HepG2 (cell line): ENCODE measurements around the gene P3H4. TPM values are rescaled to one million over a fixed set of nuclear protein-coding genes. Genes with fewer than 3 reads are reported as not detected.

Source experiments
- CBFB ChIP-seq: sonication (generic); formaldehyde crosslinking; IDR thresholded peaks from 2 replicates; pipeline ENCODE4 v1.4.0; 2020; ENCODE audit warnings: missing genetic modification reagents
- ELK4 ChIP-seq: sonication (generic); formaldehyde crosslinking; IDR thresholded peaks from 2 replicates; pipeline ENCODE4 v1.9.0; 2021; ENCODE audit warnings: missing genetic modification reagents, borderline replicate concordance
- FOXA3 ChIP-seq: IDR thresholded peaks from 2 replicates; pipeline ENCODE4 v1.6.1; 2016; ENCODE audit warnings: missing genetic modification reagents, missing compliant biosample characterization
- HNF4G ChIP-seq, 2 experiments: sonication (generic) in 1 of 2; formaldehyde crosslinking in 1 of 2; IDR thresholded peaks; 2 replicates each; pipeline versions ENCODE4 v1.4.0 to v1.6.1; 2011 to 2020; ENCODE audit warnings: borderline replicate concordance in 2 of 2, low read depth in 2 of 2, mild to moderate bottlenecking in 2 of 2, low read length in 1 of 2, missing genetic modification reagents in 1 of 2, moderate library complexity in 1 of 2
- IRF1 ChIP-seq: sonication (generic); formaldehyde crosslinking; IDR thresholded peaks from 2 replicates; pipeline ENCODE4 v1.4.0; 2020; ENCODE audit warnings: low read depth, mild to moderate bottlenecking, missing genetic modification reagents
- JDP2 ChIP-seq: sonication (generic); formaldehyde crosslinking; IDR thresholded peaks from 2 replicates; pipeline ENCODE4 v1.8.1; 2022; ENCODE audit warnings: missing genetic modification reagents, borderline replicate concordance
- MBD4 ChIP-seq: IDR thresholded peaks from 2 replicates; pipeline ENCODE4 v1.6.1; 2012; ENCODE audit warnings: low read length, inconsistent platforms, borderline replicate concordance
- RBM39 ChIP-seq: fragments of 200-400 bp; formaldehyde crosslinking; IDR thresholded peaks from one replicate; pipeline ENCODE4 v1.6.1; 2018; ENCODE audit warnings: antibody characterized with exemption, mild to moderate bottlenecking, low read depth, low read length; ENCODE audit not compliant: poor library complexity, severe bottlenecking
- SMYD3 ChIP-seq: sonication (generic); formaldehyde crosslinking; IDR thresholded peaks from 2 replicates; pipeline ENCODE4 v1.8.1; 2023; ENCODE audit warnings: mild to moderate bottlenecking, missing genetic modification reagents
- TFDP2 ChIP-seq: sonication (generic); formaldehyde crosslinking; IDR thresholded peaks from 2 replicates; pipeline ENCODE4 v1.4.0; 2020; ENCODE audit warnings: missing genetic modification reagents
- TOPORS ChIP-seq: sonication (generic); formaldehyde crosslinking; IDR thresholded peaks from 2 replicates; pipeline ENCODE4 v1.8.0; 2023; ENCODE audit warnings: mild to moderate bottlenecking, missing genetic modification reagents
- WIZ ChIP-seq: sonication (generic); formaldehyde crosslinking; IDR thresholded peaks from 2 replicates; pipeline ENCODE4 v1.5.1; 2020; ENCODE audit warnings: mild to moderate bottlenecking, missing genetic modification reagents
- ZC3H13 ChIP-seq: sonication (generic); formaldehyde crosslinking; IDR thresholded peaks from 2 replicates; pipeline ENCODE4 v1.8.1; 2023; ENCODE audit warnings: mild to moderate bottlenecking, missing genetic modification reagents, moderate library complexity
- ZMAT3 ChIP-seq: sonication (generic); formaldehyde crosslinking; conservative IDR thresholded peaks from 2 replicates; pipeline ENCODE4 v1.7.0; 2021; ENCODE audit warnings: missing genetic modification reagents
- ZNF10 ChIP-seq: sonication (generic); formaldehyde crosslinking; IDR thresholded peaks from 2 replicates; pipeline ENCODE4 v1.4.0; 2020; ENCODE audit warnings: mild to moderate bottlenecking, low read depth, missing genetic modification reagents, borderline replicate concordance
- ZNF24 ChIP-seq: fragments of 450-650 bp; IDR thresholded peaks from 2 replicates; pipeline ENCODE4 v1.6.1; 2017; ENCODE audit warnings: antibody characterized with exemption, mild to moderate bottlenecking
- ZNF33B ChIP-seq: sonication (generic); formaldehyde crosslinking; IDR thresholded peaks from 2 replicates; pipeline ENCODE4 v1.5.1; 2020; ENCODE audit warnings: mild to moderate bottlenecking, missing genetic modification reagents
- ZNF354B ChIP-seq: sonication (generic); formaldehyde crosslinking; IDR thresholded peaks from 2 replicates; pipeline ENCODE4 v1.8.0; 2022; ENCODE audit warnings: mild to moderate bottlenecking, missing genetic modification reagents
- ZNF547 ChIP-seq: sonication (generic); formaldehyde crosslinking; IDR thresholded peaks from 2 replicates; pipeline ENCODE4 v1.5.1; 2020; ENCODE audit warnings: mild to moderate bottlenecking, missing genetic modification reagents
- ZNF724P ChIP-seq: sonication (generic); formaldehyde crosslinking; IDR thresholded peaks from 2 replicates; pipeline ENCODE4 v1.8.0; 2022; ENCODE audit warnings: missing genetic modification reagents, borderline replicate concordance
- ZNF773 ChIP-seq: sonication (generic); formaldehyde crosslinking; IDR thresholded peaks from 2 replicates; pipeline ENCODE4 v1.4.0; 2020; ENCODE audit warnings: missing genetic modification reagents, borderline replicate concordance
- ZNF788 ChIP-seq: sonication (generic); formaldehyde crosslinking; IDR thresholded peaks from 2 replicates; pipeline ENCODE4 v1.5.0; 2020; ENCODE audit warnings: mild to moderate bottlenecking, missing genetic modification reagents, borderline replicate concordance
- polyA plus RNA-seq, 8 experiments: library from polyadenylated mRNA; depleted of rRNA in 3 of 8; stranded (reverse) in 7 of 8; unstranded in 1 of 8; fragments of >200 nt; fragmentation: Illumina TruSeq in 4 of 8; extraction: Trizol in 4 of 8; gene quantifications; 2 replicates each; pipeline versions ENCODE4 v1.2.1 to v1.2.3, GENCODE V29; 2011 to 2016; ENCODE audit warnings: low read depth in 4 of 8, missing spikeins in 1 of 8, mixed read lengths in 1 of 8; ENCODE audit not compliant: insufficient read depth in 1 of 8
- total RNA-seq, 5 experiments: library from RNA; depleted of rRNA; stranded (reverse); fragments of >200 nt; fragmentation: Illumina TruSeq; extraction: Trizol; gene quantifications; 2 replicates each; pipeline ENCODE4 v1.2.3, GENCODE V29; 2016; ENCODE audit warnings: low read depth in 1 of 5
- TF ChIP-seq, protein P1 (sequence below): sonication (generic); formaldehyde crosslinking; IDR thresholded peaks from 2 replicates; pipeline ENCODE4 v1.8.1; 2022; ENCODE audit warnings: mild to moderate bottlenecking, missing genetic modification reagents
- TF ChIP-seq, protein P2 (sequence below): sonication (generic); formaldehyde crosslinking; IDR thresholded peaks from 2 replicates; pipeline ENCODE4 v1.4.0; 2020; ENCODE audit warnings: missing genetic modification reagents

Gene P3H4
- total and polyA plus RNA-seq, 2 of the 13 experiments (the other 11 are each of a cell fraction or from before 2014, with no cell fraction given): 37.1 to 50.6 TPM

DNA sequence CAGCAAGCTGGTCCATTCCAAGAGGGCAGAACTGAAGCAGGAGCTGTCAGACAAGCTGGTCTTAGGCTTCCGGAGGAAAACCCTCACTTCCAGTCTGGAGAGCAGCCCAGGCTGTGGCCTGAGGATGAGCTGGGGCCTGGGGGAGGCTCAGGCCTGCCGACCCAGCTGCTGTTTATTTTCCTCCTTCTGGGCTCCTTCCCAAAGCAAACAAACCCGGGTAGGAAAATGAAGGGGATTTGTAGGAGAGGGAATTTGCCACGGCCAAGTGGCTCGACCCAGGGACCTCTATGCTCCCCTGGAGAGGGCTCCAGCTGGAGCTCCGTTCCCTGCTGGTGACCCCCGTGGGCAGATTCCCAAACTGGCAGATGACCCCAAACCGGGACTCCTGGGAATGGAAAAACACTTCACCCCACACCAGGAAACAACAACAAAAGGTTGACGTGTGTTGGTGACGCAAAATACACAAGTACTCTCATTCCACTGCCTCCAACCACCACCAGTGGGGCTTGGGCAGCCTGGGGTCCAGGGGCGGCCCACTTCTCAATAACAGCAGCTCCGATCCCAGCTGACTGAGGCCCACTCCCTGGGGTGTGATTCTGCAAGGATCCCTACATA lies 34.1 kb downstream of the P3H4 start (continued):
- no peak for TF ChIP-seq TFDP2 (CRISPR knock-in tag)
- TF ChIP-seq RBM39: peak; percentile 81
- TF ChIP-seq TOPORS (CRISPR knock-in tag): no peak
- no peak for TF ChIP-seq SMYD3 (CRISPR knock-in tag)
- TF ChIP-seq, protein P1, sequence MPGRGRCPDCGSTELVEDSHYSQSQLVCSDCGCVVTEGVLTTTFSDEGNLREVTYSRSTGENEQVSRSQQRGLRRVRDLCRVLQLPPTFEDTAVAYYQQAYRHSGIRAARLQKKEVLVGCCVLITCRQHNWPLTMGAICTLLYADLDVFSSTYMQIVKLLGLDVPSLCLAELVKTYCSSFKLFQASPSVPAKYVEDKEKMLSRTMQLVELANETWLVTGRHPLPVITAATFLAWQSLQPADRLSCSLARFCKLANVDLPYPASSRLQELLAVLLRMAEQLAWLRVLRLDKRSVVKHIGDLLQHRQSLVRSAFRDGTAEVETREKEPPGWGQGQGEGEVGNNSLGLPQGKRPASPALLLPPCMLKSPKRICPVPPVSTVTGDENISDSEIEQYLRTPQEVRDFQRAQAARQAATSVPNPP (CRISPR knock-in tag): no peak
- TF ChIP-seq ZNF547: peak; percentile 74; the same call in 1 of the 2 replicates
- no peak for TF ChIP-seq WIZ
- TF ChIP-seq ZNF773: no peak
- no peak for TF ChIP-seq ZNF10
- peak; percentile 48; the same call in 1 of the 2 replicates for TF ChIP-seq ZNF724P (CRISPR knock-in tag)
- no peak for TF ChIP-seq ZNF788
- TF ChIP-seq, protein P2, sequence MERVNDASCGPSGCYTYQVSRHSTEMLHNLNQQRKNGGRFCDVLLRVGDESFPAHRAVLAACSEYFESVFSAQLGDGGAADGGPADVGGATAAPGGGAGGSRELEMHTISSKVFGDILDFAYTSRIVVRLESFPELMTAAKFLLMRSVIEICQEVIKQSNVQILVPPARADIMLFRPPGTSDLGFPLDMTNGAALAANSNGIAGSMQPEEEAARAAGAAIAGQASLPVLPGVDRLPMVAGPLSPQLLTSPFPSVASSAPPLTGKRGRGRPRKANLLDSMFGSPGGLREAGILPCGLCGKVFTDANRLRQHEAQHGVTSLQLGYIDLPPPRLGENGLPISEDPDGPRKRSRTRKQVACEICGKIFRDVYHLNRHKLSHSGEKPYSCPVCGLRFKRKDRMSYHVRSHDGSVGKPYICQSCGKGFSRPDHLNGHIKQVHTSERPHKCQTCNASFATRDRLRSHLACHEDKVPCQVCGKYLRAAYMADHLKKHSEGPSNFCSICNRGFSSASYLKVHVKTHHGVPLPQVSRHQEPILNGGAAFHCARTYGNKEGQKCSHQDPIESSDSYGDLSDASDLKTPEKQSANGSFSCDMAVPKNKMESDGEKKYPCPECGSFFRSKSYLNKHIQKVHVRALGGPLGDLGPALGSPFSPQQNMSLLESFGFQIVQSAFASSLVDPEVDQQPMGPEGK (CRISPR knock-in tag): peak; percentile 93
- no peak for TF ChIP-seq ZNF354B
- no peak for TF ChIP-seq MBD4
- TF ChIP-seq HNF4G (IDR thresholded peaks at IDR 0.05; ENCODE audit: borderline replicate concordance, low read depth, low read length): no peak; the same call in 1 of the 2 replicates
- TF ChIP-seq HNF4G (CRISPR knock-in tag; IDR thresholded peaks at IDR 0.05; ENCODE audit: borderline replicate concordance, low read depth): no peak
- TF ChIP-seq ZMAT3: 0 out of 2 replicates have a peak, but pooled peaks have one; percentile 26
- no peak for TF ChIP-seq IRF1 (CRISPR knock-in tag)
- no peak for TF ChIP-seq ELK4 (CRISPR knock-in tag)
- TF ChIP-seq ZNF33B (CRISPR knock-in tag): peak; percentile 75; the same call in 1 of the 2 replicates
- TF ChIP-seq CBFB (CRISPR knock-in tag): peak; percentile 57; the same call in 1 of the 2 replicates
- no peak for TF ChIP-seq ZC3H13 (CRISPR knock-in tag)
- no peak for TF ChIP-seq ZNF24
- peak; percentile 89 for TF ChIP-seq FOXA3
- TF ChIP-seq JDP2 (CRISPR knock-in tag): no peak
